HG02870 (cell line): ENCODE data around the gene PRRT1.
"Not testable (repeated sequence)": the region's sequence is repeated elsewhere in the genome, so short reads cannot be mapped to it uniquely, and the experiment has no call there.

Experiments
- ATAC-seq: cut with Tn5 transposase; IDR thresholded peaks from one replicate; pipeline ENCODE4 v1.9.1; 2021; ENCODE audit warnings: mild to moderate bottlenecking, moderate library complexity; ENCODE audit not compliant: unreplicated experiment

Gene PRRT1

DNA sequence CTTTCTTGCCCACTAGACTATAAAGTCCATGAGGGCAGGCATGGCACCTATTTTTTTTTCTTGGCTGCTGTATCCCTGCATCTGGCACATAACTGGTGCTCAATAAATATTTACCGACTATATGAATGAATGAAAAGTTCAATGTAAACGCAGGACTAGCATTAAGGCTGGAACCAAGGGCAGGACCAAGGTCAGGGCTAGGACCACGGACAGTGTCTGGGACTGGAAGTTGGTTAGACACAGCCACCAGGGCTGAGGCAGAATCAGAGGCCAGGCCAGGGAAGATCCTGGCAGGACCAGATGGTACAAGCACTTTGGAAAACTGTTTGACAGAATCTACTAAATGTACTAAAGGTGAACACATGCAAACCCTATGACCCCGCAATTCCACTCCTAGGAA is 46.3 kb downstream of the PRRT1 start:
- no peak for ATAC-seq

GRCh38 chr6:32102255-32102654 is 49.5 kb downstream of the PRRT1 start:
- ATAC-seq: no peak

DNA sequence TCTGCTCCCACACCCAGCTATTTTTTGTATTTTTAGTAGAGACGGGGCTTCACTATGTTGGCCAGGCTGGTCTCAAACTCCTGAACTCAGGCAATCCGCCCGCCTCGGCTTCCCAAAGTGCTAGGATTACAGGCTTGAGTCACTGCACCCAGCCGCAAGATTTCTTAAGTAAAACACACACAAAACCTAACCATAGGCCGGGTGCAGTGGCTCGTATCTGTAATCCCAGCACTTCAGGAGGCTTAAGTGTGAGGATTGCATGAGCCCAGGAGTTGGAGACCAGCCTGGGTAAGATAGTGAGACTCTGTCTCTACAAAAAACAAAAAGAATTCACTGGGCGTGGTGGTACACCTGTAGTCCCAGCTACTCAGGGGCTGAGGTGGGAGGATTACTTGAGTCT is 51.5 kb downstream of the PRRT1 start:
- ATAC-seq: not testable (repeated sequence)
